H1 (cell line): ENCODE data around the gene PLXNA4. TPM values are rescaled to one million over a fixed set of nuclear protein-coding genes. Genes with fewer than 3 reads are reported as not detected.

Experiments
- BCL11A ChIP-seq, 2 experiments: IDR thresholded peaks; one replicate each; pipeline ENCODE4 v1.6.1; 2011; ENCODE audit warnings: low read depth in 2 of 2, low read length in 2 of 2, mild to moderate bottlenecking in 2 of 2
- GTF2F1 ChIP-seq: IDR thresholded peaks from 2 replicates; pipeline ENCODE4 v1.6.1; 2012; ENCODE audit warnings: low read depth, low read length, improper control_type of control experiment, borderline replicate concordance
- HDAC6 ChIP-seq: IDR thresholded peaks from one replicate; pipeline ENCODE4 v1.7.1; 2012; ENCODE audit warnings: low read depth, mild to moderate bottlenecking, inconsistent platforms, low read length, moderate library complexity
- KDM1A ChIP-seq: fragments of 200-600, 300-600 bp; sonication (generic); IDR thresholded peaks from 2 replicates; pipeline ENCODE4 v1.7.1; 2016; ENCODE audit warnings: mild to moderate bottlenecking, low read length, borderline replicate concordance
- polyA plus RNA-seq, 7 experiments: library from polyadenylated mRNA; depleted of rRNA in 3 of 7; stranded (reverse) in 5 of 7; unstranded in 2 of 7; fragments of >200 nt in 5 of 7; fragments of 200-250 nt in 2 of 7; gene quantifications; 1 replicate in 5 of 7; 2 replicates in 1 of 7; 4 replicates in 1 of 7; pipeline versions ENCODE4 v1.2.1 to v1.2.3, GENCODE V29; 2011 to 2013; ENCODE audit warnings: missing spikeins in 2 of 7, mixed read lengths in 2 of 7
- total RNA-seq: library from RNA; stranded (reverse); fragmentation: NEBNext Ultra II Directional; extraction: Animal tissue kit (Norgen Biotek cat#: 25700); gene quantifications from 2 replicates; pipeline ENCODE4 v1.2.1, GENCODE V29; 2021
- TF ChIP-seq, protein P1 (sequence below): IDR thresholded peaks from 2 replicates; pipeline ENCODE4 v1.6.1; 2012; ENCODE audit warnings: low read length, inconsistent platforms
- TF ChIP-seq, protein P2 (sequence below): IDR thresholded peaks from 2 replicates; pipeline ENCODE4 v1.6.1; 2012; ENCODE audit warnings: inconsistent platforms

Gene PLXNA4
- total and polyA plus RNA-seq, 2 of the 8 experiments (the other 6 are each of a cell fraction or from before 2014, with no cell fraction given): 0.76 to 0.79 TPM

DNA sequence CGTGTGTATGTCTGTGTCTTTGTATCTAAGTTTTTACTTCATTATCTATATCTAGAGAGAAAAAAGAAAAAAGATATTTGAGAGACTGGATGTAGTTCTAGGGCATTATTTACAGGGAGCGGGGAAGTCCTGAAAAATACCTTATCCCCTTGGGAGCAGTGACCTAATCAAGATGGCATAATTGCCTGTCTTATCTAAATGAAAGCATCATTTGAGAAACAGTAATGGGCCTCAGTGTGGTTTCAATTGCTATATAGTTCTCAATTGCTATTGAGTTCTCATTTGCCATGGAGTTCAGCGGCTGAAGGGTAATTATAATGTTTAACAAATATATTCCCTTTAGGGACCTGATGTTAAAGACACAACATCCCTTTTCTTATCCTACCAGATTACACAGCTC lies 216.5 kb downstream of the PLXNA4 start (continued):
- TF ChIP-seq, protein P1, sequence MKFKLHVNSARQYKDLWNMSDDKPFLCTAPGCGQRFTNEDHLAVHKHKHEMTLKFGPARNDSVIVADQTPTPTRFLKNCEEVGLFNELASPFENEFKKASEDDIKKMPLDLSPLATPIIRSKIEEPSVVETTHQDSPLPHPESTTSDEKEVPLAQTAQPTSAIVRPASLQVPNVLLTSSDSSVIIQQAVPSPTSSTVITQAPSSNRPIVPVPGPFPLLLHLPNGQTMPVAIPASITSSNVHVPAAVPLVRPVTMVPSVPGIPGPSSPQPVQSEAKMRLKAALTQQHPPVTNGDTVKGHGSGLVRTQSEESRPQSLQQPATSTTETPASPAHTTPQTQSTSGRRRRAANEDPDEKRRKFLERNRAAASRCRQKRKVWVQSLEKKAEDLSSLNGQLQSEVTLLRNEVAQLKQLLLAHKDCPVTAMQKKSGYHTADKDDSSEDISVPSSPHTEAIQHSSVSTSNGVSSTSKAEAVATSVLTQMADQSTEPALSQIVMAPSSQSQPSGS: no peak
- TF ChIP-seq, protein P2, sequence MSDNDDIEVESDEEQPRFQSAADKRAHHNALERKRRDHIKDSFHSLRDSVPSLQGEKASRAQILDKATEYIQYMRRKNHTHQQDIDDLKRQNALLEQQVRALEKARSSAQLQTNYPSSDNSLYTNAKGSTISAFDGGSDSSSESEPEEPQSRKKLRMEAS: no peak
- no peak for TF ChIP-seq GTF2F1
- no peak for TF ChIP-seq KDM1A
- TF ChIP-seq BCL11A (IDR thresholded peaks at IDR 0.05; ENCODE audit: low read depth in 2 of 2, low read length in 2 of 2): no peak
- no peak for TF ChIP-seq HDAC6
- TF ChIP-seq, all 59 proteins: peak for 0
